CD4-positive, alpha-beta T cell treated with Interleukin-4 for 1 hour (primary cell): ENCODE measurements around the gene CCDC183.
"Not testable (repeated sequence)": the region's sequence is repeated elsewhere in the genome, so short reads cannot be mapped to it uniquely, and the experiment has no call there.

Source experiments
- DNase-seq, 2 donors: peaks; one replicate each; pipeline ENCODE4 v3.0.0-alpha.2; 2020 to 2022

Gene CCDC183

GRCh38 chr9:136803009-136803550, 6.9 kb downstream of the CCDC183 start:
- not testable (repeated sequence) for DNase-seq

GRCh38 chr9:136803551-136804508, 7.7 kb downstream of the CCDC183 start:
- DNase-seq = no peak

- DNase-seq = no peak
Observed at GRCh38 chr9:136804509-136805206, 8.5 kb downstream of the CCDC183 start.

GRCh38 chr9:136805207-136805740, 9.1 kb downstream of the CCDC183 start:
- DNase-seq = no peak

- no peak for DNase-seq
Observed at GRCh38 chr9:136806067-136806466, 9.9 kb downstream of the CCDC183 start.

- DNase-seq = no peak
Observed at GRCh38 chr9:136806631-136807201, 10.6 kb downstream of the CCDC183 start.

- DNase-seq = peak; percentile 81 to 86
Observed at GRCh38 chr9:136807281-136808074, 11.3 kb downstream of the CCDC183 start, which contains the start of gene RABL6. RABL6 (plus strand) TSS chr9:136807948; CDS start chr9:136808197, 249 bp downstream.

- peak; percentile 46 to 51 for DNase-seq
Observed at GRCh38 chr9:136808075-136808805, 12.1 kb downstream of the CCDC183 start.

GRCh38 chr9:136808806-136809158, 12.6 kb downstream of the CCDC183 start:
- no peak for DNase-seq

- DNase-seq = no peak
Observed at GRCh38 chr9:136814725-136815421, 18.7 kb downstream of the CCDC183 start.

- no peak for DNase-seq
Observed at GRCh38 chr9:136815422-136815782, 19.3 kb downstream of the CCDC183 start.

- no peak for DNase-seq
Observed at GRCh38 chr9:136820971-136821825, 25.1 kb downstream of the CCDC183 start.

- no peak for DNase-seq
Observed at GRCh38 chr9:136821826-136822544, 25.8 kb downstream of the CCDC183 start.

- DNase-seq = no peak
Observed at GRCh38 chr9:136823136-136824046, 27.3 kb downstream of the CCDC183 start.

- no peak for DNase-seq
Observed at GRCh38 chr9:136824496-136825225, 28.5 kb downstream of the CCDC183 start.

- no peak for DNase-seq
Observed at GRCh38 chr9:136825295-136826187, 29.4 kb downstream of the CCDC183 start.
